Fibroblast of lung (primary cell): ENCODE data around the gene DESI1.

Source experiments
- CTCF ChIP-seq, 2 donors: IDR thresholded peaks in 1 of 2; conservative IDR thresholded peaks in 1 of 2; 1 replicate in 1 of 2; 2 replicates in 1 of 2; pipeline ENCODE4 v1.5.1; 2011 to 2012; ENCODE audit warnings: low read length in 2 of 2, control low read depth in 1 of 2, inconsistent platforms in 1 of 2, low read depth in 1 of 2, mild to moderate bottlenecking in 1 of 2
- EZH2 ChIP-seq: IDR thresholded peaks from 2 replicates; pipeline ENCODE4 v1.5.1; 2012; ENCODE audit warnings: low read length, control low read depth, mild to moderate bottlenecking; ENCODE audit errors: missing control alignments

DNA sequence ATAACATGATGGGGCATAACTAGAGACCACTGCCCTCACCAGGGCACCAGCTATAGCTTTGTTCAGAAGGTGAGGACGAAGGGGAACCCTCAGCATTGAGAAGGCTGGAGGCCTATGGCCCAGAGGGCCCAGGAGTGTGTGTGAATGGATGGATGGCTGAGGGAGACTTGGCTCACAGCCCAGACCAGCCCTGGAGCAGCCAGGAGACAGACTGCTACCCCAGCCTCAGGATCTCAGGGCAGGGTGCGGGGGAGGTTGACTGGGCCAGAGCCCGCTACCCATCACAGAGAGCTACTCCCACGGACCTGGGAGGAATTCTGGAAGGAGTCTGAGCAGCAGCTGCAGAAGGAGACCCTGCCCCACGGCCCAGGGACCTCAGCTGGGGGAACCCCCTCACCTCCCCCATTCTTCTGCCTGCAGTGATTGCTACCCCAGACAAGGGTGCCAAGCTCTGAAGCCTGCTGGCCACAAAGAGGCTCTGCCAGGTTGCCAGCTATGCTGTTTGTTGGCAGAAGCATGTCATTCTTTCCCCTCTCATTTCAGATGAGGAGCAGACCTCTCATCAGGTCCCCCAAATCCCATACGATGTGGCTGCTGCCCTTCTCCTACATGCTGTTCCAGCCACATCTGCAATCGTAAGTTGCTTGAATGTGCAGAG lies 65.4 kb downstream of the DESI1 start:
- TF ChIP-seq EZH2 (no peak), CTCF (conservative IDR thresholded peaks at IDR 0.05 in 1 of 2, IDR thresholded peaks at IDR 0.05 in 1 of 2; ENCODE audit: low read depth in 1 of 2, low read length in 2 of 2) (no peak)
